ENCODE results near the gene ATP10A.

GRCh38 chr15:25893596-25893995, 30.5 kb upstream of the ATP10A start:
- no peak for TF ChIP-seq CTCF (conservative IDR thresholded peaks at IDR 0.05)
- no peak for TF ChIP-seq ZFX (IDR thresholded peaks at IDR 0.05)
